B cell (primary cell): ENCODE measurements around the gene PTGER3. TPM values are rescaled to one million over a fixed set of nuclear protein-coding genes. Genes with fewer than 3 reads are reported as not detected.

Experiments
- ATAC-seq: fragments of 200-7000 bp; cut with Tn5 transposase; one replicate; pipeline ENCODE4 v1.10.0; 2021; ENCODE audit warnings: low read depth, mild to moderate bottlenecking, moderate number of reproducible peaks, moderate library complexity
- CTCF ChIA-PET: fragments of 350-600 bp; sonication (Branson Sonifier 250); formaldehyde crosslinking; loops from one replicate; lab custom pipeline; 2021; ENCODE audit warnings: antibody characterized with exemption, inconsistent platforms; lab: Charles Lee
- POLR2A ChIA-PET: fragments of 350-600 bp; sonication (Branson Sonifier 250); formaldehyde crosslinking; loops from one replicate; lab custom pipeline; 2021; ENCODE audit warnings: antibody characterized with exemption; lab: Charles Lee
- DNase-seq: peaks from one replicate; pipeline ENCODE4 v3.0.0; 2013
- H2AFZ ChIP-seq: 2 replicates; pipeline ENCODE4 v1.6.1; 2012; ENCODE audit warnings: mild to moderate bottlenecking, low read depth, low read length; ENCODE audit not compliant: insufficient read depth, poor library complexity, severe bottlenecking
- H3K27ac ChIP-seq, 2 donors: 1 replicate in 1 of 2; 2 replicates in 1 of 2; pipeline ENCODE4 v1.5.1; 2012 to 2013; ENCODE audit warnings: low read length in 2 of 2, mild to moderate bottlenecking in 2 of 2, moderate library complexity in 1 of 2
- H3K27me3 ChIP-seq, 4 experiments: fragments of 200-600 bp in 1 of 4; sonication (generic) in 1 of 4; replicated peaks in 1 of 4; 1 replicate in 2 of 4; 2 replicates in 2 of 4; pipeline versions ENCODE4 v1.6.1 to v1.7.0; 2013 to 2016; ENCODE audit warnings: low read length in 3 of 4, mild to moderate bottlenecking in 2 of 4, mixed read lengths in 1 of 4, moderate library complexity in 1 of 4; ENCODE audit not compliant: insufficient read depth in 4 of 4, control insufficient read depth in 3 of 4; ENCODE audit errors: control extremely low read depth in 1 of 4
- H3K36me3 ChIP-seq, 2 experiments: replicated peaks in 1 of 2; 1 replicate in 1 of 2; 2 replicates in 1 of 2; pipeline versions ENCODE4 v1.6.1 to v1.7.1; 2013; ENCODE audit warnings: low read length in 1 of 2; ENCODE audit not compliant: insufficient read depth in 2 of 2, control insufficient read depth in 1 of 2; ENCODE audit errors: control extremely low read depth in 1 of 2, extremely low read depth in 1 of 2
- H3K4me1 ChIP-seq, 2 donors: fragments of 200-600 bp in 1 of 2; sonication (generic) in 1 of 2; 1 replicate in 1 of 2; 2 replicates in 1 of 2; pipeline versions ENCODE4 v1.5.1 to v1.6.1; 2013 to 2017; ENCODE audit warnings: low read length in 2 of 2; ENCODE audit not compliant: control insufficient read depth in 2 of 2, insufficient read depth in 2 of 2
- H3K4me2 ChIP-seq: replicated peaks from 2 replicates; pipeline ENCODE3; 2012; ENCODE audit warnings: mild to moderate bottlenecking, low read depth, low read length; ENCODE audit not compliant: poor library complexity, severe bottlenecking
- H3K4me3 ChIP-seq, 5 experiments: fragments of 200-600 bp in 1 of 5; sonication (generic) in 1 of 5; 1 replicate in 3 of 5; 2 replicates in 2 of 5; pipeline versions ENCODE4 v1.5.1 to v1.7.0; 2011 to 2016; ENCODE audit warnings: low read length in 4 of 5, mild to moderate bottlenecking in 4 of 5, low read depth in 2 of 5, control low read depth in 1 of 5, moderate library complexity in 1 of 5; ENCODE audit not compliant: insufficient read depth in 1 of 5; ENCODE audit errors: control extremely low read depth in 1 of 5, extremely low read depth in 1 of 5
- H3K79me2 ChIP-seq: fragments of 200-600 bp; sonication (generic); one replicate; pipeline ENCODE4 v1.6.0; 2016; ENCODE audit warnings: low read length; ENCODE audit not compliant: control insufficient read depth, insufficient read depth
- H3K9ac ChIP-seq: fragments of 200-600 bp; sonication (generic); 2 replicates; pipeline ENCODE4 v1.6.1; 2017; ENCODE audit warnings: mild to moderate bottlenecking, low read length, moderate library complexity
- H3K9me3 ChIP-seq, 3 donors: one replicate each; pipeline versions ENCODE4 v1.6.1 to v1.7.1; 2013; ENCODE audit warnings: low read length in 2 of 3; ENCODE audit not compliant: control insufficient read depth in 2 of 3, insufficient read depth in 1 of 3; ENCODE audit errors: control extremely low read depth in 1 of 3
- H4K20me1 ChIP-seq: 2 replicates; pipeline ENCODE4 v1.6.0; 2012; ENCODE audit warnings: mild to moderate bottlenecking, low read length; ENCODE audit not compliant: insufficient read depth, control insufficient read depth, poor library complexity, severe bottlenecking
- H3K27ac Mint-ChIP-seq: one replicate; pipeline ENCODE4 v1.8.0; 2021; ENCODE audit warnings: mixed read lengths
- H3K27me3 Mint-ChIP-seq: one replicate; pipeline ENCODE4 v1.8.0; 2021; ENCODE audit warnings: mixed read lengths
- H3K4me1 Mint-ChIP-seq: one replicate; pipeline ENCODE4 v1.8.0; 2021; ENCODE audit warnings: mixed read lengths
- H3K4me3 Mint-ChIP-seq: one replicate; pipeline ENCODE4 v1.8.0; 2021; ENCODE audit warnings: mixed read lengths
- H3K9me3 Mint-ChIP-seq: one replicate; pipeline ENCODE4 v1.8.0; 2022; ENCODE audit warnings: mixed read lengths; ENCODE audit not compliant: insufficient read depth
- CTCF ChIP-seq: fragments of 200-600 bp; IDR thresholded peaks from one replicate; pipeline ENCODE4 v1.8.0; 2022; ENCODE audit warnings: antibody characterized with exemption, mild to moderate bottlenecking
- EZH2 ChIP-seq: IDR thresholded peaks from 2 replicates; pipeline ENCODE4 v1.6.1; 2012; ENCODE audit warnings: borderline replicate concordance, low read depth, mild to moderate bottlenecking, moderate library complexity, low read length; ENCODE audit not compliant: insufficient read depth, poor library complexity, severe bottlenecking
- WGBS: methylation state at CpG from one replicate; pipeline ENCODE4 v1.1.5; 2013; ENCODE audit warnings: missing lambda C conversion rate; ENCODE audit not compliant: insufficient coverage; 5-methylcytosine and 5-hydroxymethylcytosine counted together
- intact Hi-C: fragments of 100-400 bp; cut with micrococcal nuclease; formaldehyde crosslinking; loops from one replicate; pipeline ENCODE4 v1.10.0; 2022
- polyA plus RNA-seq: library from polyadenylated mRNA; depleted of rRNA; stranded (reverse); fragments of >200 nt; gene quantifications from 2 replicates; pipeline ENCODE4 v1.2.3, GENCODE V29; 2012
- total RNA-seq, 2 donors: library from RNA; stranded (reverse); fragments of 120-200 nt in 1 of 2; gene quantifications; 1 replicate in 1 of 2; 2 replicates in 1 of 2; pipeline versions ENCODE4 v1.2.3 to v1.2.4, GENCODE V29; 2013 to 2022

Gene PTGER3
- total and polyA plus RNA-seq, 2 donors (not counting 1 experiment from before 2014, with no cell fraction given): 0.27 TPM; not detected in 1

GRCh38 chr1:71028981-71029380 lies 18.6 kb downstream of the PTGER3 start:
- no CpG with 5 or more reads among the region's 1 CpG for WGBS
- intact Hi-C loops: no loop called here
- H3K4me1 ChIP-seq: no peaks in the 10 kb centered on the region
- peaks cover 0 to 10% (median 3%) of the 10 kb centered on the region in 4 experiments for H3K27me3 ChIP-seq
- H3K4me2 ChIP-seq: no peak overlapping the region
- H3K36me3 ChIP-seq: no peaks in the 10 kb centered on the region
- Mint-ChIP-seq H3K4me1 (no peaks in the 10 kb centered on the region), H3K27me3 (peaks cover 19% of the 10 kb centered on the region), H3K9me3 (no peaks in the 10 kb centered on the region), H3K4me3 (no peak overlapping the region), H3K27ac (no peak overlapping the region)
- CTCF ChIA-PET: no interaction called here
- no peaks in the 10 kb centered on the region for H3K79me2 ChIP-seq
- TF ChIP-seq CTCF (no peak), EZH2 (no peak)
- no peak overlapping the region for H2AFZ ChIP-seq
- no peaks in the 10 kb centered on the region for H4K20me1 ChIP-seq
- DNase-seq (no peak), ATAC-seq (no peak)
- no peaks in the 10 kb centered on the region for H3K9me3 ChIP-seq
- no peak overlapping the region for H3K4me3 ChIP-seq
- POLR2A ChIA-PET: no interaction called here
- no peak overlapping the region for H3K9ac ChIP-seq
- no peak overlapping the region for H3K27ac ChIP-seq

- H3K27me3 Mint-ChIP-seq: peaks cover 13% of the 10 kb centered on the region
- no peaks in the 10 kb centered on the region for H3K9me3 Mint-ChIP-seq
- no peak overlapping the region for H3K4me3 Mint-ChIP-seq
- no peak overlapping the region for H2AFZ ChIP-seq
- H3K9me3 ChIP-seq: no peaks in the 10 kb centered on the region
- peaks cover 0 to 6% (median 1%) of the 10 kb centered on the region in 4 experiments for H3K27me3 ChIP-seq
- TF ChIP-seq EZH2 (no peak), CTCF (no peak)
- no peaks in the 10 kb centered on the region for H3K4me1 Mint-ChIP-seq
- H3K79me2 ChIP-seq: no peaks in the 10 kb centered on the region
- H3K4me3 ChIP-seq: no peak overlapping the region
- CTCF ChIA-PET: no interaction called here
- H4K20me1 ChIP-seq: no peaks in the 10 kb centered on the region
- H3K4me1 ChIP-seq: no peaks in the 10 kb centered on the region
- intact Hi-C loops: no loop called here
- H3K27ac Mint-ChIP-seq: no peak overlapping the region
- H3K9ac ChIP-seq: no peak overlapping the region
- DNase-seq (no peak), ATAC-seq (no peak)
- no peak overlapping the region for H3K4me2 ChIP-seq
- WGBS: 93% methylated on average over 7 of the region's 7 CpGs
- no peaks in the 10 kb centered on the region for H3K36me3 ChIP-seq
- POLR2A ChIA-PET: no interaction called here
- H3K27ac ChIP-seq: no peak overlapping the region
These were observed 19.6 kb downstream of the PTGER3 start for GRCh38 chr1:71027991-71028390.
